GM18951 (cell line): Measurements from ENCODE around the gene TBX22.
"Not testable (repeated sequence)": the region's sequence is repeated elsewhere in the genome, so short reads cannot be mapped to it uniquely, and the experiment has no call there.

Experiments used
- POLR2A ChIP-seq: IDR thresholded peaks from 4 replicates; pipeline ENCODE4 v1.6.1; 2011; ENCODE audit warnings: mild to moderate bottlenecking; ENCODE audit not compliant: insufficient read length, insufficient read depth; ENCODE audit errors: extremely low read depth
- in situ Hi-C: fragments of 300-500 bp; cut with MboI; formaldehyde crosslinking; loops from one replicate; pipeline ENCODE4 v1.12.0; 2022; ENCODE audit warnings: low sequenced_read_pairs, mixed read lengths, inconsistent platforms; ENCODE audit not compliant: unreplicated experiment

Gene TBX22

GRCh38 chrX:80014141-80014940 lies at the start of gene TBX22:
Gene TBX22 (plus strand): TSS chrX:80014753. CDS start chrX:80022270, 7,517 bp downstream.
- in situ Hi-C loops, result no loop called here
- no peak for TF ChIP-seq POLR2A

- in situ Hi-C loops, result no loop called here
- TF ChIP-seq POLR2A, result no peak
Measured at GRCh38 chrX:79975605-79976004, 38.9 kb upstream of the TBX22 start.

- in situ Hi-C loops, result no loop called here
- no peak for TF ChIP-seq POLR2A
Measured at GRCh38 chrX:80004458-80004857, 10.1 kb upstream of the TBX22 start.

GRCh38 chrX:80011522-80011921 lies 3.0 kb upstream of the TBX22 start:
- in situ Hi-C loops, result no loop called here
- TF ChIP-seq POLR2A, result no peak

- in situ Hi-C loops, result no loop called here
Measured at GRCh38 chrX:80016182-80016581, 1.6 kb downstream of the TBX22 start.

GRCh38 chrX:80021621-80022020 lies 7.1 kb downstream of the TBX22 start:
- TF ChIP-seq POLR2A, result no peak
- in situ Hi-C loops, result no loop called here

More at GRCh38 chrX:80016182-80016581, 1.6 kb downstream of the TBX22 start:
- TF ChIP-seq POLR2A, result no peak

GRCh38 chrX:80022363-80023031 lies 7.9 kb downstream of the TBX22 start:
- in situ Hi-C loops, result no loop called here
- TF ChIP-seq POLR2A, result no peak

GRCh38 chrX:80026116-80026515 lies 11.6 kb downstream of the TBX22 start:
- in situ Hi-C loops, result no loop called here
- TF ChIP-seq POLR2A, result no peak

GRCh38 chrX:80066156-80066555 lies 51.6 kb downstream of the TBX22 start:
- in situ Hi-C loops, result not testable (repeated sequence)

- in situ Hi-C loops, result not testable (repeated sequence)
Measured at GRCh38 chrX:80075625-80076024, 61.1 kb downstream of the TBX22 start.
